GM12801 (cell line): ENCODE results near the gene HOXB8.

Source experiments
- TF ChIP-seq, protein P1 (sequence below): IDR thresholded peaks from one replicate; pipeline ENCODE4 v1.5.1; 2011; ENCODE audit warnings: control low read depth; ENCODE audit not compliant: insufficient read length; ENCODE audit errors: extremely low read depth

Gene HOXB8

DNA sequence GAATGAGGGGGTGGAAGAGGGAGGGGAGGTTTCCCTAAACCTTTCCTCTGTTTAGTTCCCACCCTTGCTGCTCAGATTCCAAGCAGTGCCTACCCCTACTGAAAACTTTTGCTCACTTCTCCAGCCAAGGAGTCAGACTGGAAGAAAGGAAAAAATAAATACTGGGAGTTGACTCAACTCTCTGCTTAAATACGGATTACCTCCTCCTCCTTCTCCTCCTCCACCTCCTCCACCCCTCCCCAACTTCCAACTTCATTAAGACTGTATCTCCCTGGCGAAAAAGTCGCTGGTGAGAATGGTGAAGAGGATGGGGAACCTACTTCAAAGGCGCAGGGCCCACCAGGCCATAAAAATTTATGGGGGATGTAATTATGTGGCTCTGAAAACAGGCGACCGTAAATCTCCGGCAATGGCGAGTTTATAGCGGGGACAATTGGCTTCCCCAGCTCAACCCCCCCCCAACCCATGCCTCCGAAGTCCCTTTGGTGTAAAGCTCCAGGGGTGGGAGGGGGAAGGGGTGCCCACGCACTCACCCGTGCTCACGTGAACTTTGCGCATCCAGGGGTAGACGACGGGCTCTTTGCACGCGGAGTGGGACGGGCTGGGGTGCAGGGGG lies 37.7 kb downstream of the HOXB8 start:
- TF ChIP-seq, protein P1, sequence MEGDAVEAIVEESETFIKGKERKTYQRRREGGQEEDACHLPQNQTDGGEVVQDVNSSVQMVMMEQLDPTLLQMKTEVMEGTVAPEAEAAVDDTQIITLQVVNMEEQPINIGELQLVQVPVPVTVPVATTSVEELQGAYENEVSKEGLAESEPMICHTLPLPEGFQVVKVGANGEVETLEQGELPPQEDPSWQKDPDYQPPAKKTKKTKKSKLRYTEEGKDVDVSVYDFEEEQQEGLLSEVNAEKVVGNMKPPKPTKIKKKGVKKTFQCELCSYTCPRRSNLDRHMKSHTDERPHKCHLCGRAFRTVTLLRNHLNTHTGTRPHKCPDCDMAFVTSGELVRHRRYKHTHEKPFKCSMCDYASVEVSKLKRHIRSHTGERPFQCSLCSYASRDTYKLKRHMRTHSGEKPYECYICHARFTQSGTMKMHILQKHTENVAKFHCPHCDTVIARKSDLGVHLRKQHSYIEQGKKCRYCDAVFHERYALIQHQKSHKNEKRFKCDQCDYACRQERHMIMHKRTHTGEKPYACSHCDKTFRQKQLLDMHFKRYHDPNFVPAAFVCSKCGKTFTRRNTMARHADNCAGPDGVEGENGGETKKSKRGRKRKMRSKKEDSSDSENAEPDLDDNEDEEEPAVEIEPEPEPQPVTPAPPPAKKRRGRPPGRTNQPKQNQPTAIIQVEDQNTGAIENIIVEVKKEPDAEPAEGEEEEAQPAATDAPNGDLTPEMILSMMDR = no peak

DNA sequence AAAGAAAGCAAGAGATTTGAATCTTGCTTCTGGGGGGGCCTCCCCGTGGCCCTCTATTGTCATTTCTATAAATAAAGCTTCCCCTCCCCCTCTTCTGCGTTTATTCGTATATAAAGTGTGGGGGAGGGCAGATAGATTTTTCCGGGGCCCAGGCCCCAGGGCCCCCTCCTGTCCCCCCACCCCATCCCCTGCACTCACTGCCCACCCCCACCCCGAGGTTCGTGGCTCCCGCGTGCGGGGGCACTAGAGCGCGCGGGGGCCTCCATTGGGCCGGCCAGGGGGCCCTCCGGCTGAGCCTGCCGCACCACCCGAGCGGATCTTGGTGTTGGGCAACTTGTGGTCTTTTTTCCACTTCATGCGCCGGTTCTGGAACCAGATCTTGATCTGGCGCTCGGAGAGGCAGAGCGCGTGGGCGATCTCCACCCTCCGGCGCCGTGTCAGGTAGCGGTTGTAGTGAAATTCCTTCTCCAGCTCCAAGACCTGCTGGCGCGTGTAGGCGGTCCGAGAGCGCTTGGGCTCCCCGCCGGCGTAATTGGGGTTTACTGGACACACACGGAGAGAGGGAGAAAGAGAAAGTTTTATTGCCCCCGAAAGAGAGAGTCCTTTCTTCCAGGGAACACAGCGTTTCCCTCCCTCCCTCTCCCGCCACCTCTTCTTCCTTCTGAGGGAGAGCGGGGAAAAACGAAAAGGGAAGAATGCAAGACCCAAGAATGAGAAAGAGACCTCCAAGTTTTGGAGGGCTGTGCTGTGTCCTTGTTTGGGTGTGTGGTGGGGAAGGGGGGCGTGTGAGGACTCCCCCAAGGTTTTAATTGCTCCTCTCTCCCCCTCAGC lies 38.4 kb downstream of the HOXB8 start:
- TF ChIP-seq, protein P1 = no peak

DNA sequence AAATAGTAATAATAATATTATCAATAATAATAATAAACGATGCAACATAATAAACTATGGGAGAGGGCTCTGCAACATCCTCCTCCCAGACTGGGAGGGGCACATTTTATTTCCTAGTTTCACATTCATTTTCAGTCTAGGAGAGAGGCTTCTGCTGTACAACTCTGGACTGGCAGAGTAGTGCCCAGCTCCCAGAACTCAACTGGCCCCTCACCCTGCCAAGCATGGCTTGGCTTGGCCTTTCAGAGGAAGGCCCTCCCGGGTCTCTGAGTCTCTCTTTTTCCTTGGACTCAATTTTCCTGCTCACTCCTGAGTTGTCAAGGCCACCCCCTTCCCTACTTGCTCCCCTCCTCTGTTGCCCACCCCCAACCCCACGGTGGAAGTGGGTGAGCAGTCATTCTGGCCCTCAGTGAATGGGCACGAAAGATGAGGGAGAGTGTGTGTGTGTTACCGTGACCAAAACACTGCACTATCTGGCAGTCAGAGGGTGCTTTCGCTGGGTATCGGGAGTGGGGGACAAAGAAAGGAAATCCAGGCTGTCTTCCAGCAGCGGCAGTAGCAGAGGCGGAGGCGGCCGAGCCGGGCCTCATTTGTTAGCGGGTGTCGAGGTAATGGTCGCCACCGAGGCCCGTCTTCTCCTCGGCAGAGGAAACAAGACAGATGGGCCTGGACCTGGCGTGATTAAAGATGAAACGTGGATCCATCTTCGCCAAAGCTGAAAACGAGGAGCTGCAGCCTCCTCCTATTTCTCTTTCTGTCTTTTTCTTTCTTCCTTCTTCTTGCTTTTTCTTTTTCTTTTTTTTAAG lies 39.2 kb downstream of the HOXB8 start:
- TF ChIP-seq, protein P1 = no peak

DNA sequence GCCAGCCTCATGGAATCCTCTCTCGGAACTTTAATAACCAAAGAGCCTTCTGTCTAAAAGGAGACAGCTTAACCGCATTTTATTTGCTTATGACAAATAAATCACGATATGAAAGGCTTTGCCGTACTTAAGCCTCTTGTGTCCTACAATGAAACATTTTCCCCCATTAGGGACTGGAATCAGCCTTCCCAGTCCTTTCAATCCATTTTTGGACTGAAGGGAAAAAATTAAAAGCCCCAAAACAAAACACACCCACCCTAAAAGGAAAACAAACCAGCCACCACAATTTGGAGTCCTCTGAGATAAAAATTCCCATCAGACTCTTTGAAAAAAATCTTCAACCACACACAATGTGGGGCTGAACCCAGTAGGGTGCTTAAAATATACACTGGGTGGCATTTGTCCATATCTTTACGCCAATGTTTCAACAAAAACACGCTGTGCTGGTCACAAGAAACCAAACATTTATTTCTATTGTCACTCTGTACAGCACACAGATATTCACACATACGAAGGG lies 40.0 kb downstream of the HOXB8 start:
- TF ChIP-seq, protein P1 = no peak

DNA sequence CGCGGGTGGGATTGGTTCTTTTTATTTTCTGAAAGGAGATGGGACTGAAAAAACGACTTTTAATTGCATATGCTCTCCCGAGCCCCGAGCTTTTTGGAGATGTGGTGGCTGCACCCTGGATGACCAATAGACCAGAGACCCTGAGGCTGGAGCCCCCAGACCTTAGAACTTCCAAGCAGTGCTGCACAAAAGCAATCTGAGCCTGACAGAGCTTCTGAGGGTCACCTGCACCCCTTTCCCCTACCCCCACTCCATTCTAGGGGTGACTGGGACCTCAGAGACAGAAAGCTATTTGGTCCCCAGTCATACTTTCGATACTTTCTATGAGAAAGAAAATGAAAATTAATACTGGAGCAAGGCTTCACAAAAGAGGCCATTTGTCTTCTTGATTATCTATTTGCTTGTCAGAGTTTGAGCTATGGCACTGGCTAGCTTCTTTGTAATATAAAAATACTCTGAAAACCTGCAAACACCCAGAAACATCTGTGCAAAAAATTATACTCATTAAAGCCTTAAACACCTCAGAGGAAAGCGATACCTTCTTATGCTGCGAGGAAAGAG lies 40.5 kb downstream of the HOXB8 start:
- TF ChIP-seq, protein P1 = no peak

DNA sequence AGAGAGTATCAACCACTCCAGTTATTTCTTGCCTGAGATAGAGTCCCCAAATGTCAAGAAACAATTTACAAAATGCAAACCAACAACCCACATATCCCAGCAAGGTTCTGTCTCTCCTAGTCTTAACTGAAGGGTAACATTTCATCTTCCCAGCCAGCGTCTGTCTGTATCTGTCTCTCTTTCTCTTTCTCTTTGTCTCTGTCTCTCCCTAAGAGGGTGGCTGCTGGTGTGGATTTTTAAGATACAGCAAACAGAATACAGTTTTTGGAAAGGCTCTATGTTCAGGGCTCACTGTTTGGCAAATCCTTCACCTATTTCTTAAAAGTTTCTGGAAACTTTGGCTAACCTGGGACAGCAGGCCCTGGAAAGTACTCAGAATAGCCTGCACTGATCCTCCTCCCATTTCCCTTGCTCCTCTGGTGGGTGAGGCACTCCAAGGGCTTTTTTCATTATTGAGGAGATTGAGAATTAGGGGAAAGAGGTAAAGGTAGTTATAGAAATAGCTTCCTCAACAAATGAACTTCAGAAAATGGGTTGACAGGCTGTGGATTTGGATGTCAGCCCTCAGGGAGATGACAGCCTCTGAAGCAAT lies 43.2 kb downstream of the HOXB8 start:
- TF ChIP-seq, protein P1 = no peak
